ENCODE measurements around the gene SRMS.
"Not testable (repeated sequence)": the region's sequence is repeated elsewhere in the genome, so short reads cannot be mapped to it uniquely, and the experiment has no call there.

SRMS gene

DNA sequence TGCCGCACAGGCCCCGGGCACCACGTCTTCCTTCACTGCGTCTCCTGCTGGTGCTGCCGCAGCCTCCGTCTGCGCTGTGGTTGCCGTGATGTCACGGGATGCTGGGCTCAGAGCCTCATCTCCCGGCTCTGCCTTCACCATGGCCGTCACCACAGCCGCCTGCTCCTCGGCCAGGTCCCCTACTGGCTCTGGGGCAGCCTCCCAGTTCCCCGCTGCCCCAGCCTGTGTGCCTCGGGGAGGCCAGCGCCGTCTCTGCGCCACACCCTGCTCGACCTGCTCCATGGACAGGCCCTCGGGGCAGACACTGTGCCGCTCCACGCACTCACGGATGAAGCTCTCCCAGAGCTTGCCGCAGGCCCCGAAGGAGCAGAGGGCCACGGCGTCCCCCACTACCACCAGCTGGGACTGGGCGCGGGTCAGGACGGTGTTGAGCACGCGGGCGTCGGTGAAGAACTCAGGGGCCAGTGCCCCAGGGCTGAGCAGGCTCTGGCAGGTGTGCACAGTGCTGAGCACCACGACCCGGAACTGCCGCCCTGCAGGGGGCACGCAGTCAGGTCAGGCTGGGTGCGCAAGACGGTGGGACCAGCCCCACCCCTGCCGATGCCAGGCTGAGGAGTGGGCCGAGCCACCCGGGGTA lies 18.3 kb upstream of the SRMS start:
- no peak for DNase-seq (ENCODE audit: low read depth)

DNA sequence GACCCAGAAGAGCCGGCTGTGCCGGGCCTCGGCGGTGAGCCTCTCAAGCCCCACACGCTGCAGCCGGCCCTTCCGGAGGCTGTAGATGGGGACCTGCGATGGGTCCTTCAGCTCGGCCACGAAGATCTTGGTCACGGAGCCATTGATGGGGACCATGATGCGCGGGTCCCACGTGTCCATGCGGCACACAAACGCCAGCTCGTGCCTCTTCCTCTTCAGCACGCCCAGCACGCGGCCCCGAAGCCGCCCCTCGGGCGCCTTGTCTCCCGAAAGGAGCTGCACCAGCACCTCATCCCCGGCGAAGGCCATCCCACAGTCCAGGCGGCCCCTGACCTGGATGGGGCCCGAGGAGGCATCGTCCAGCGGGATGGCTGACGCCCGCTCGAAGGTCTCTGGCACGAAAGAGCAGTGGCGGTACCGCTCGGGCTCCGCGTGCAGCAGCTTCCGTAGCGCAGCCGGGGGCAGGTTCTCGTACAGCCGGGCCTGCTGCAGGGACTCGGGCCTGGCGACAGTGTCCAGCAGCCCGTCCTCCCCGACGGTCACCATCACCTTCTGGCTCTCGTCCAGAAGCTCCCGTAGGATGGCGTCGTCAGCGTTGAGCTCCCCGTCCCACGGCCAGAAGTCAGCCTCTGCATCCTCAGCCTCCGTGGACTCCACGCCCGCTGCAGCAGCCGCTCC lies 17.6 kb upstream of the SRMS start:
- DNase-seq (ENCODE audit: low read depth), result no peak

DNA sequence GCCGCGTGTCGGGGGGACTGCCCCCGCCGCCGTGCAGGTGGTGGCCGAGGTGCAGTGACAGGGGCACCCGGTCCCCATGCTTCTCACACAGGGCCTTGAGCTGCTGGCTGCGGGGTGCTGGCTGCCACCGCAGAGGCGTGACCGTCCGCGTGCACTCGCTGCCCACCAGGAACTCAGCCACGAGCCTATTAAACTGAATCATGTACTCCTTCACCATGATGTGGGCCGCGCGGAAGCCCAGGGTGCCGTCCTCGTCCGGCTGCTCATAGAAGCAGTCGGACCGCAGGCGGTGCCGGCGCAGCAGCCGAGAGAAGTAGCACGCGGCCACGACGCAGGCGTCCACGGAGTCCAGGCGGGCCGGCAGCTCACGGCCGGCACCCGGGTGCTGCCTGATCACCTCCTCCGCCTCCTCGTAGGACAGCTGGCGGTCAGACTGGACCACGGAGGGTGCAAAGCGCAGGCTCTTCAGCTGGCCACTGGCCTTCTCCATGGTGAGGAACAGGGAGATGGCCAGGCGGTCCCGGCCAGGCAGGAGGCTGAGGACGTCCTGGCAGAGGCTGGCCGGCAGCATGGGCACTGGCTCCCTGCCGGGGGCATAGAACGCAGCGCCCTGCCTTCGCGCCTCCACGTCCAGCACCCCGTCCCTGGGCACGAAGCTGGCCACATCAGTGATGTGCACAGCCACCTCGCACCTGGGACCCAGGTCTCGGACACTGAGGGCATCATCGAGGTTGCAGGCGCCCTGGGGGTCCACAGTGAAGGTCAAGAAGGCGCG lies 16.7 kb upstream of the SRMS start:
- no peak for DNase-seq (ENCODE audit: low read depth)

DNA sequence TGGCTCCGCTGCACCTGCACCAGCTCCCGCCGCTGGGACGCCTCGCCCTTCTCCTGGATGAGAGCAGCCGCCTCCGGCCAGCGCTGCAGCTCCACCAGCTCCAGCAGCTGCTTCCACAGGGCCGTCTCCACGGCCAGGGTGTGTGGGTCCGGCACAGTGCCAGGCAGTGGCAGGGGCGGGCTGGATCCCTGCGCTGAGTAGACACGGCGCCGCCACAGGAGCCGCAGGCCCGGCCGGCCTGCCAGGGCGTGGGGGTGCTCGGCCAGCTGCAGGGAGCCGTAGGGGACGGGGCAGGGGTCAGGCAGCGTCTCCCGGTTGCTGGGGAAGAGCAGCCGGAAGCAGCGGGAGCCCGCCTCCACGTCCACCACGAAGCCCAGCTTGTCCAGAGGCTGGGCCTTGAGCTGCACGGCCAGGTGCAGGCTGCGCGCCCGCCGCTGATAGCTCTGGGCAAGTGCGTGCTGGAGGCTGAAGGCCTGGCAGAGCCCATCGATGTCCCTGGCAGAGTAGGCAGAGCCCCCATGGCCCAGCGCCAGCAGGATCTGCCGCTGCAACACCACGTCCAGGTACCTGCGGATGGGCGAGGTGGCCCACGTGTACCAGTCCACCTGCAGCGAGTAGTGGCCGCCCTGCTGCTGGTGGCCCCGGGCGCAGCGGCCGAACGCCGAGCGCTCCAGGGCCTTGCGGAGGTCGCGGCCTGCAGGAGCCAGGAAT lies 15.8 kb upstream of the SRMS start:
- no peak for DNase-seq (ENCODE audit: low read depth)

DNA sequence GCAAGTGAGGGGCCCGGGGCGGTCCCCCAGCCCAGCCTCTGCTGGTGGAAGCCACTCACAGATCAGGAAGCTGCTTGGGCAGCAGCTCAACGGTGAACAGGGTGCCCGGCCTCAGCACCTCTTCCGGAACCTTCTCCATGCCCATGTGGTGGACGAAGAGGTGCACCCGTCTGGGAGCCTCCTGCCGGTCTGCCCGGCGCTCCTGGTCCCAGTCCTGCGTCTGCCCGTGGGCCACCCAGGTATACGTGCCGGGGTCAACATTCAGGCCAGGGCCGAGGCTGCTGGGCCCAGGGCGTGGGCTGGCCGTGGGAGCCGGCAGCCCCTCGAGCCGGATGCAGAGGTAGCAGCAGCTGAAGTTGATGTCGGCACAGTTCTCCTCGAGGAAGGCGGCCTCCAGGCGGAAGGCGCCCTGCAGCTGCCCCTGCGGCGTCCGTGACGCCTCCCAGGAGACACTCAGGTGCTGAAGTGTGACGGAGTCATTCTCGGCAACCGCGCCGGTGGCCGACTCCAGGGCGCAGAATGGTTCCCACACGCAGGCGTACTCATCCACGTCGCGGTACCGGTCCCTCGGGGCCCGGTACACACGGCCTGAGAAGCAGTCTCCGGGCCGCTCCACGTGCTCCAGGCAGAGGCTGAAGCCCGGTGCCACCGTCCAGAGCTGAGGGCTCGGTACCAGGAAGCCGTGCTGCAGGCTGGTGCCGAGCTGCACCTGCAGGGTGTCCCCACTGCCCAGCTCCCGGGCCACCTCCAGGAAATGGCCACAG lies 15.1 kb upstream of the SRMS start:
- no peak for DNase-seq (ENCODE audit: low read depth)

DNA sequence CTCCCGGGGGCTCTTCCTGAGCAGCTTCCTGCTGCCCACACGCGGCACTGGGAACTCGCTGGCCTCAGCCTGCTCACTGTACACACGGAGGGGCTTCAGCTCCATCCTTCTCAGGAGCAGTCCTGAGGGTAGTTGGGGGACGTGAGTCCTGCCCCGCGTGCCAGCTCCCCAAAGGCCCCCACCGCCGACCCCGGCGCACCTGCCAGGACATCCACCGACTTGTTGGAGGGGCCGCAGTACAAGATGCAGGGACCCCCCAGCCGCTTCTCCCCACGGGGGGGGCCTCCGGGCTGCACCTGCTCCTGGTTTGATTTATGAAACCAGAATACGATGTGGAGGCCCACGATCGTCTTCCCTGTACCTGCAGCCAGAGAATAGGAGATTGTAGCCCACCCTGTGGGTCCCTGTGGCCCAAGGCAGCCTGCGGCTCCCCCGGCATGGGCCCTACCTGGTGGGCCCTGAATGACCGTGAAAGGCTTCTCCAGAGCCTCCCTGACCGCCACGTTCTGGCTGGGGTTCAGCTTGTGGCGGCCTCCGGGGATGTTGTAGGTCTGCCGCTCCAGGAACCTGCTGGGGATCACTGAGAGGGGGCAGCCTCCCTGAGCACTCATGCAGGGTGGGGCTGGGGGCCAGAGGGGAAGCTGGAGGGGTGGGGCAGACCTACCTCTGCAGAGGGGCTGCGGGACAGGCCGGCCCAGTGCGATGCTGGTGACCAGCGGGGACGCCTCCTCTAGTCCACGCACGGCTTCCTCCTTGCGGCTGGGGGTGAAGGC lies 14.3 kb upstream of the SRMS start:
- DNase-seq (ENCODE audit: low read depth), result no peak

DNA sequence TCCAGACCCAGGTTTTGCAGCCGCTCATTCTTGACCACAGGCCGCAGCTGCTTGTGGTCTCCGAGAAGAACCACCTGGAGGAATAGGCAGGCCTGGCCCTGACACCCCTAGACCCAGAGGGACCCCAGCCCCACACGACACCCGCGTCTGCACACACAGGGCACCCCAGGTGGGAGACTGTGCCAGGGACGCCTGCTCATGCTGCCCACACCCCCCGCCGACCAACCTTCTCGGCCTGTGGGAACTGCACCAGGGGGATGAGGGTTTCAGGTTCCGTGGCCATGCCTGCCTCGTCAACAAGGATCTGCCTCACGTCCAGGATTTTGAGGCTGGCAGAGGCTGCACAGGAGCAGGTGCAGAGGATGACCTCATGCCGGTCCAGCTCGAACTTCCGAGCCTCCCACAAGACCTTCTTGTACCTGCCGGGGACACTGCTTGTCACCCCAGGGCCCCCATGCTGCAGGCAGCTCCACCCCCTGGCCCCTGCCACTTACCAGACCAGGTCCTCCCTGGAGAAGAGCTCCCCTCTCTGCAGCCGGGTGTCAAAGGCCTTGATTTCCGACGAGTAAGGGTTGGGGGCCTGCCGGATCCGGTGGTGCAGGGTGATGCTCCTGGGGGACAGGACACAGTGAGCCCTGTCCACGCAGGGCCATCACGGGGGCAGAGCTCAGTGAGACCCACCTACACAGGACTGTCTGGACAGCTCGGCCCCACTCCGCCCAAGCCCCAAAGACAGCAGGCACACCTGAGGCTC lies 13.5 kb upstream of the SRMS start:
- no peak for DNase-seq (ENCODE audit: low read depth)

DNA sequence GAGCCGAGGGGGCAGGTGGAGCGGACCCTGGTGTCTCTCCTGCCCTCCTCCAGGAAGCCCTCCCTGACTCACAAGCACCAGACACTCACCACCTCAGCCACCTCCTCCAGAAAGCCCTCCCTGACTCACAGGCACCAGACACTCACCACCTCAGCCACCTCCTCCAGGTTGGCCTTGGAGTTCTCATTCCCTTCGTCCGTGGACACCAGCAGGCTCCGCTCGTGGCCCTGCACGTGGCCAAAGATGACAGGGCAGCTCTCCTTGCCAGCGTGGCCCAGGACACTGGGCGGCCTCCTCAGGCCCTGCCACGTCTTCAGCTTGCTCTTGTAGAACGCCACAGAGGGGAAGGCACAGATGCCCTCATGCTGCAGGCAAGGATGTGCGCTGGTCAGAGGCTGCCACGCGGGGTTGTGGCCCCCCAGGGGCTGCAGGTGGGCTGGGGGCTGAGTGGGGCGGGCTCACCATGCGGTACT lies 12.8 kb upstream of the SRMS start:
- DNase-seq (ENCODE audit: low read depth), result no peak

DNA sequence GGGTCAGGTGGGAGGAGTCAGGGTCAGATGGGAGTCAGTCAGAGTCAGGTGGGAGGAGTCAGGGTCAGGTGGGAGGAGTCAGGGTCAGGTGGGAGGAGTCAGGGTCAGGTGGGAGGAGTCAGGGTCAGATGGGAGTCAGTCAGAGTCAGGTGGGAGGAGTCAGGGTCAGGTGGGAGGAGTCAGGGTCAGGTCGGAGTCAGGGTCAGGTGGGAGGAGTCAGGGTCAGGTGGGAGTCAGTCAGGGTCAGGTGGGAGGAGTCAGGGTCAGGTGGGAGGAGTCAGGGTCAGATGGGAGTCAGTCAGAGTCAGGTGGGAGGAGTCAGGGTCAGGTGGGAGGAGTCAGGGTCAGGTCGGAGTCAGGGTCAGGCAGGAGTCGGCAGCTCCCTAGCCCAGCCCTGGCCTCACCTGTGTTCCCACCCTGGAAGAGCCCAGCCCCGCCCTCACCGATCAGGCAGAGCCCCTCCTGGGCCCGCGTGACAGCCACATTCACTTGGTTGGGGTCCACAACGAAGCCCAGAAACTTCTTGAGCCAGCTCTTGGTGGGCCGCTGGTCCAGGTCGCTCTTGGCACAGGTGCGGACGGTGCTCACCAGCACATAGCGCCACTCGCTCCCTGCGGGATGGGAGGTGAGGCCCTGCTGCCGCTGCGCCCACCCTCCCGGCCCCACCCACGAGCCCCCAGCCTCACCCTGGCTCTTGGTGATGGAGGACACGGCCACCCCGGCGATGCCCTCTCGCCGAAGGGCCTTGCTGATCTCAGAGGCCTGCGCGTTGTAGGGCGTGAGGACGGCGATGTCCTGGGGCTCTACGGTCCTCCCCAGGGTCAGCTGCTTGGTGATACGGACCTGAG lies 12.2 kb upstream of the SRMS start:
- not testable (repeated sequence) for DNase-seq (ENCODE audit: low read depth)

DNA sequence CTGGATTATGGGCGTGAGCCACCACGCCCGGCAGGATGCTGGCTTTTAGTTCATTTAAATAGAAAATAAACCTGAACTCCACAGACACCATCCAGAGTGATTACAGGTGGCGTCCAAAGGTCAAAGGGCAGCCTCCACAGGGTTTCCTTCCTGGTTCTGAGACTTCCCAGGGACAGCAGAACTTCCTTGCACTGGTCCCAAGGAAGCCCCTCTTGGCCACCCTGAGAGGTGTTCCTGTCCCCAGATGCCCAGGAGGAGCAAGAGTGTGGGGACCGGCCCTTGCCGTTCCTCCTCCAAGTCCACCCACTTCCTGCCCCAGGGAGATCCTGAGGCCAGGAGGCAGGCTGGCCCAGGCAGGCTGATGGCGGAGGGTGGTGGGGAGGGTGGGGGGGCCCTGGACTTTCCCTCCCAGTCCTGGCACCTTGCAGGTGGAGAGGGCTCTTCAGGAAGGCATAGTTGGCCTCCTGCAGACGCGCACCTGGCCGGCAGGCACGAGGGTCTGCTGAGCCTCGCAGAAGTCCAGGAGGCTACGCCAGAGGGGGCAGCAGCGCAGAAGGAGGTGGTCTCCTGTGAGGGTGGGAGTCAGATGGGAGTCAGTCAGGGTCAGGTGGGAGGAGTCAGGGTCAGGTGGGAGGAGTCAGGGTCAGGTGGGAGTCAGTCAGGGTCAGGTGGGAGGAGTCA lies 11.4 kb upstream of the SRMS start:
- no peak for DNase-seq (ENCODE audit: low read depth)

DNA sequence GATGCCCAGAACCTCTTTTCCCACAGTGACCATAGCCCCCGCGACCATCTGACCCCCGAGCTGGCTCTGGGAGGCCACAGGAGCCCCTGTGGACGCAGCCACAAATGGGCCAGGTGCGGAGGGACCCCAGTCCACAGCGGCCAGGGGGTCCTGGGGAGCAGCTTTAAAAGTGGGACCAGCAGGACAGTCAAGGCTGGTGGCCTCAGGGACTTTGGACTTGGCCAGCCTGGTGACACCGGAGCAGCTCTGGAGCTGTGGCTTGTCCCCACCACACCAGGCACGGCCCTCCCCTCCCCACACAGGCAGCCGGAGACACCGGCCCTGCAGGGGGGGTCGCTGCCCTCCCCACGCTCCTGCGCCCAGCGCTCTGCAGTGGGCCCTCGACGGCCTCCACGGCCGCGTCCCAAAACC lies 9.9 kb upstream of the SRMS start:
- no peak for DNase-seq (ENCODE audit: low read depth)

DNA sequence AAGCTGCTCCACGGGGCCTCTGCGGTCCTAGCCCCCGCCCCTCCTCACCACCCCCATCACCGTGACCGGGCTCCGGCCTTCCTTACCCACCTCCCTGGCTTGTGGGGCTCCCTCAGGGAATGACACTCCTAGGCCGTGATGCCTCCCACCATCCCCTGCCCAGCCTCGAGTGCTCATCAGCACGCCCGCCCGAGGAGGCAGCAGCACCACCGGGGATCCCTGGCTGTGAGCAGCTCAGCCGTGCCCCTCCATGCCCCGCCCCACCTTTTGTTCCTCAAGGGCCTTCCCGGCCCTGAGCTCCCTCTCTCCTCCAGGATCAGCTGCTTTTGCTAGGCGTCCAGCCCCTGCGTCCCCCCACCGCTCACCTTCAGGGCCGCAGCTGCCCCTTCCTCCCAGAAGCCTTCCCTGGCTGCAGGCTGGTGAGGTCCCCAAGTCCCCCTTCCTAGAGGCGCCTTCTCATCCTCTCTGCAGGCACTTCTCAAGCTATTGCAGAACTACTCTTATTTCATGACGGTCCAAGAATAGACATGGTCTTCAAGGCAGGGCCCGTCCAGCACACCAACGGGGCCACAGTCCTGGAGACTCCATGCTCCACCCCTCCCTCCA lies 9.4 kb upstream of the SRMS start:
- no peak for DNase-seq (ENCODE audit: low read depth)

DNA sequence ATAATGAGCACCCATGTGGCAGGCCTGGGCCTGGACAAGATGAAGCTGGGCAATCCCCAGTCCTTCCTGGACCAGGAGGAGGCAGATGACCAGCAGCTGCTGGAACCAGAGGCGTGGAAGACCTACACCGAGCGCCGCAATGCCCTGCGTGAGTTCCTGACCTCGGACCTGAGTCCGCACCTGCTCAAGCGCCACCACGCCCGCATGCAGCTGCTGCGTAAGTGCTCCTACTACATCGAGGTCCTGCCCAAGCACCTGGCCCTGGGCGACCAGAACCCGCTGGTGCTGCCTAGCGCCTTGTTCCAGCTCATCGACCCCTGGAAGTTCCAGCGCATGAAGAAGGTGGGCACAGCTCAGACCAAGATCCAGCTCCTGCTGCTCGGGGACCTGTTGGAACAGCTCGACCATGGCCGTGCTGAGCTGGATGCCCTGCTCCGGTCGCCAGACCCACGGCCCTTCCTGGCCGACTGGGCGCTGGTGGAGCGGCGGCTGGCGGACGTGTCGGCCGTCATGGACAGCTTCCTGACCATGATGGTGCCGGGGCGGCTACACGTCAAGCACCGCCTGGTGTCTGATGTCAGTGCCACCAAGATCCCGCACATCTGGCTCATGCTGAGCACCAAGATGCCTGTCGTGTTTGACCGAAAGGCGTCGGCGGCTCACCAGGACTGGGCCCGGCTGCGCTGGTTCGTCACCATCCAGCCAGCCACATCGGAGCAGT lies 8.3 kb upstream of the SRMS start:
- no peak for DNase-seq (ENCODE audit: low read depth)

DNA sequence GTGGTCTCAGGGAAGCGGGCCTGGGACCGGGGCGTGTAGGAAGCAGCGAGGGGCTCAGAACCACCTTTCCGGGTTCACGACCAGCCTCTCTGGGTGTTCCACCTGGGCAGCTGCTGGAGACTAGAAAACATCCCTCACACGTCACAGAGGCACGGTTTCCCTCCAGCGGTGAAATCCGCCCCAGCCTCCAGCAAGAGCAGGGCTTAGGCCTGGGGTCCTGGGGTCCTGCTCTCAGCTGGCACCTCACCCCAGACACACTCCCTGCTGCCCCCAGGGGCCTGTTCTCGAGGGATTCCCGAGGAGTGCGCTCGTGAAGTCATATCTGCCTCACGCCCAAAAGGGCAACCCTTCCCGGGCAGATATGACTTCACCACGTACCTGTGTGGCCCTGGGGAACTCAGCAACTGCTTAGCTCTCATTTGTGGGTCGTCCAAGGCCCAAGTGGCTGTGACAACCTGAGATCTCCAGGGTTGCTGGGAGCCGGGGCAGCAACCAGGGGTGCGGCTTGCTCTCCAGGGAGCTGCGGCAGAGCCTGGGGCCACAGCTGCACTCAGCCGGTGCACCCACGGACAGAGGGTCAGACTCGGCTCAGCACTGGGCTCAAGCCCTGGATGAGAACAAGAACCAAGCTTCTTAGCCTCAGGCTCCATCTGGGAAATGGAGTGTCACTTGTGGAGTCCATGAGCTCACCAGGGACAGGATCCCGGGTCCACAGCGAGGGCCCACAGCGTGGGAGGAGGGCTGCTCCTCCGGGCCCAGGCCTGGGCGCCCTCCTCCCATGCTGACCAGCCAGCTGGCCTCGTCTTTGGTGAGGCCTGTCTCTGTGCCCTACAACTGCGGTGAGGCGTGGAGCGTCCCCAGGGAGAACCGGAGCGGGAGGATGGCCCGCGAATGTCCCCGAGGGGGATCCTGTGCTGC lies 7.1 kb upstream of the SRMS start:
- DNase-seq (ENCODE audit: low read depth), result no peak

DNA sequence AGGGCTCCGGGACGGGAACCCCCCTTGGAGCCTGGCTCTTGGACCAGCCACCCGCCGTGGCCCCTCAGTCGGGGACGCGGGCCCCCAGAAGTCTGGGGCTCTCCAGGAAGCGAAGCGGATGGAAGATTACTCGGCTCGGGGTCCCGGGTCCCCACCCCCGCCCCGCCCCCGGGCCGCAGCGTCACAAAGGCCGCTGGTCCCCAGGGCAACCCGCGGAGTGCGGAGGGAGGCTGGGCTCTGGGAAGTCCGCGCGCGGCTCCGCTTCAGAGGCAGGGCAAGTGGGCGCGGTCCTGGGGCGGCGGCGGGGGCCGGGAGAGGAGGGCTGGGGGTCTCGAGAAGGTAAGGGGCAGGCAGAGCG lies 6.4 kb upstream of the SRMS start, which contains the start of gene FNDC11:
TSS of gene FNDC11 (plus strand) at position 227 of the 358 bp plus-strand sequence. CDS start 1,505 bp downstream, outside the sequence.
- no peak for DNase-seq (ENCODE audit: low read depth)

DNA sequence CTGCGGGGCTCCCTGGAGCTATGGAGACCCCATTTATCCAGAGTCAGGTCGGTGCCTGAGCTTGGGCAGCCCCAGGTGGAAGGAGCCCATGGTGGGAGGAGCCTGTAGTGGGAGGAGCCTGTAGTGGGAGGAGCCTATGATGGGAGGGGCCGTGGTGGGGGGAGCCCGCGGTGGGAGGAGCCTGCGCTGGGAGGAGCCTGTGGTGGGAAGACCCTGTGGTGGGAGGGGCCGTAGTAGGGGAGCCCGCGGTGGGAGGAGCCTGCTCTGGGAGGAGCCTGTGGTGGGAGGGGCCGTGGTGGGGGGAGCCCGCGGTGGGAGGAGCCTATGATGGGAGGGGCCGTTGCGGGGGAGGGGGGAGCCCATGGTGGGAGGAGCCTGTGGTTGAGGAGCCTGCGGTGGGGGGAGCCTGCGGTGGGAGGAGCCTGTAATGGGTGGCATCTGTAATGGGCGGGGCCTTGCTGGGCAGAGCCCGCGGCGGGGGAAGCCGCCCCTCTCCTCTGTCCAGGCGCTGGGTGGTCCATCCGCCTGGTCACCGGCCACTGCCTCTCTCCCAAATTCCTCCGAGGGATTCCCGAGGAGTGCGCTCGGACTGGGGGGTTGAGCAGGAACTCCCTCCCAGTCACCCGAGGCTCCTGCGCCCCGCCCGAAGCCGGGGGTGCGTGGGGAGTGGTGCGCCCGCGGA lies 5.8 kb upstream of the SRMS start:
- DNase-seq (ENCODE audit: low read depth), result no peak
